HG03342 (cell line): ENCODE results near the gene C1orf56.

Source experiments
- ATAC-seq: cut with Tn5 transposase; IDR thresholded peaks from one replicate; pipeline ENCODE4 v1.9.1; 2021; ENCODE audit warnings: mild to moderate bottlenecking, moderate library complexity; ENCODE audit not compliant: unreplicated experiment

C1orf56 gene

GRCh38 chr1:151013518-151013917 lies 34.0 kb upstream of the C1orf56 start:
- ATAC-seq: no peak

- ATAC-seq: no peak
Measured at GRCh38 chr1:151024540-151025146, 22.9 kb upstream of the C1orf56 start.

- no peak for ATAC-seq
Measured at GRCh38 chr1:151026460-151026859, 21.1 kb upstream of the C1orf56 start.

- no peak for ATAC-seq
Measured at GRCh38 chr1:151032164-151032563, 15.4 kb upstream of the C1orf56 start.

GRCh38 chr1:151035167-151035566 lies 12.4 kb upstream of the C1orf56 start:
- ATAC-seq: no peak

- no peak for ATAC-seq
Measured at GRCh38 chr1:151036356-151036755, 11.2 kb upstream of the C1orf56 start, which contains the start of gene BNIPL. BNIPL (plus strand) TSS chr1:151036586; CDS start chr1:151036726, 140 bp downstream.

GRCh38 chr1:151037032-151037431 lies 10.5 kb upstream of the C1orf56 start:
- ATAC-seq: no peak

- no peak for ATAC-seq
Measured at GRCh38 chr1:151039521-151039920, 8.0 kb upstream of the C1orf56 start.

- no peak for ATAC-seq
Measured at GRCh38 chr1:151043163-151043562, 4.4 kb upstream of the C1orf56 start.

GRCh38 chr1:151047925-151048644 lies 534 bp downstream of the C1orf56 start:
- ATAC-seq: peak; percentile 63

- no peak for ATAC-seq
Measured at GRCh38 chr1:151048645-151049032, 1.1 kb downstream of the C1orf56 start.

- no peak for ATAC-seq
Measured at GRCh38 chr1:151049458-151049857, 1.9 kb downstream of the C1orf56 start.

GRCh38 chr1:151050051-151050688 lies 2.6 kb downstream of the C1orf56 start:
- no peak for ATAC-seq

GRCh38 chr1:151051356-151052009 lies 3.9 kb downstream of the C1orf56 start:
- ATAC-seq: no peak

GRCh38 chr1:151054971-151055547 lies 7.5 kb downstream of the C1orf56 start:
- ATAC-seq: no peak

GRCh38 chr1:151055581-151055980 lies 8.0 kb downstream of the C1orf56 start:
- ATAC-seq: no peak

- ATAC-seq: no peak
Measured at GRCh38 chr1:151056149-151056548, 8.6 kb downstream of the C1orf56 start.

GRCh38 chr1:151058692-151059091 lies 11.1 kb downstream of the C1orf56 start:
- no peak for ATAC-seq

- peak; percentile 73 for ATAC-seq
Measured at GRCh38 chr1:151059109-151060006, 11.8 kb downstream of the C1orf56 start, which contains the start of gene CDC42SE1. CDC42SE1 (minus strand) TSS chr1:151059622; CDS start chr1:151055730, 3,892 bp downstream.
